Measurements from ENCODE around the gene DCC.

The DCC gene

GRCh38 chr18:52897611-52898484 is 557.9 kb downstream of the DCC start:
- no peaks in the 10 kb centered on the region for H3K27me3 ChIP-seq (ENCODE audit: control insufficient read depth in 2 of 2, insufficient read depth in 2 of 2, low read length in 2 of 2)
- no peaks in the 10 kb centered on the region for H3K36me3 ChIP-seq (ENCODE audit: control insufficient read depth in 2 of 2, insufficient read depth in 2 of 2, low read length in 2 of 2)
- no peak overlapping the region for H3K9ac ChIP-seq (ENCODE audit: low read depth in 1 of 2, low read length in 2 of 2)
- peaks cover 0 to 3% of the 10 kb centered on the region in 2 donors for H3K4me1 ChIP-seq (ENCODE audit: control insufficient read depth in 2 of 2, insufficient read depth in 2 of 2, low read length in 2 of 2)
- H3K27ac ChIP-seq (ENCODE audit: low read depth in 2 of 2, low read length in 2 of 2), result no peak overlapping the region
- H3K4me3 ChIP-seq (ENCODE audit: low read length in 2 of 2), result no peak overlapping the region
- H3K9me3 ChIP-seq (ENCODE audit: control insufficient read depth in 2 of 2, low read length in 2 of 2), result no peaks in the 10 kb centered on the region

DNA sequence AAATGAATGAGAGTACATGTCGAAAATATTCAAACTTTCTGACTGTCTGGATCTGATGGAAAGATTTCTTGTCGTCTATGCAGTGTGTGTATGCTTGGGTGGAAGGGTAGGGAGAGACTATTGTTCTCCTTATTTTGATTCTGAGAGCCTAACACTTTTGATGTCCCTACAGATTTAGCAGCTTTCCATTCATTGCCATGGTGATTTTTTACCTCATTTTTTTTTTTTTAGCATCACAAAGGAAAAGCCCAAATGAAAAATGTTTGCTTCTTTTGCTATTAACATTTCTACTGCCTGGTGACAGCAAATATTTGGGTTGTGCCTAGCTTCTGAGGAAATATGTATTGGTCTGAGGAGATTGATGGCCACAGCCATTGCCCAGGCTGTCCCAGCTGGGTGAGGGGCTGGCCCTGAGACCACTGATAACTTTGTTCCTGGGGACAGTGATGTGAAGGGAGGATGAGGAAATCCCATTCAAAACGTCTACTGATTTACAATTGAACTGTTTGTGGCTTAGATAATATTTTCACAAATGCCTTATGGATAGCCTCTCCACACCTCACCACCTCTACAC is 558.6 kb downstream of the DCC start:
- Histone ChIP-seq H3K4me3 (ENCODE audit: low read length in 2 of 2) (no peak overlapping the region), H3K27me3 (ENCODE audit: control insufficient read depth in 2 of 2, insufficient read depth in 2 of 2, low read length in 2 of 2) (no peaks in the 10 kb centered on the region), H3K9ac (ENCODE audit: low read depth in 1 of 2, low read length in 2 of 2) (no peak overlapping the region), H3K4me1 (ENCODE audit: control insufficient read depth in 2 of 2, insufficient read depth in 2 of 2, low read length in 2 of 2) (peaks cover 0 to 3% of the 10 kb centered on the region in 2 donors), H3K36me3 (ENCODE audit: control insufficient read depth in 2 of 2, insufficient read depth in 2 of 2, low read length in 2 of 2) (no peaks in the 10 kb centered on the region), H3K9me3 (ENCODE audit: control insufficient read depth in 2 of 2, low read length in 2 of 2) (no peaks in the 10 kb centered on the region), H3K27ac (ENCODE audit: low read depth in 2 of 2, low read length in 2 of 2) (no peak overlapping the region)

- Histone ChIP-seq H3K27ac (ENCODE audit: low read depth in 2 of 2, low read length in 2 of 2) (no peak overlapping the region), H3K9me3 (ENCODE audit: control insufficient read depth in 2 of 2, low read length in 2 of 2) (no peaks in the 10 kb centered on the region), H3K27me3 (ENCODE audit: control insufficient read depth in 2 of 2, insufficient read depth in 2 of 2, low read length in 2 of 2) (no peaks in the 10 kb centered on the region), H3K4me1 (ENCODE audit: control insufficient read depth in 2 of 2, insufficient read depth in 2 of 2, low read length in 2 of 2) (peaks cover 0 to 3% of the 10 kb centered on the region in 2 donors), H3K4me3 (ENCODE audit: low read length in 2 of 2) (no peak overlapping the region), H3K36me3 (ENCODE audit: control insufficient read depth in 2 of 2, insufficient read depth in 2 of 2, low read length in 2 of 2) (no peaks in the 10 kb centered on the region), H3K9ac (ENCODE audit: low read depth in 1 of 2, low read length in 2 of 2) (no peak overlapping the region)
These were observed 562.2 kb downstream of the DCC start for GRCh38 chr18:52902188-52902587.

DNA sequence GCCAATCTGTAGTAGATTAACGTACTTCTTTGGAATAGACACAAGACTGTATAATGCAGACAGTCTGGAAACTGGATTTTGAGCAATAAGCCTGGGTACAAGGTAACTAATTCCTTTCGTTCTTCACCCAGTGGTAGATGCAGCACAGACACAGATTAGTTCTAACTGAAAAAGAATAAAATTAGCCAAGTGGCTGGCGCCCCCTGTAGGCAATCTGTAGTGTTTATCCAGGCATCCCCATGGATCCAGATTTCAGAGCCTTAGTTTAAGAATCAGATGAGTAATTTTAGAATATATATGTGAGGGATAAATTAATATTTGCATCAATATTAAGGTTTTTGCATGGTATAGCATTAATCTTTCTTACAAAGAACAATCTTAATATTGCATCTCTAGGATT is 563.9 kb downstream of the DCC start:
- Histone ChIP-seq H3K36me3 (ENCODE audit: control insufficient read depth in 2 of 2, insufficient read depth in 2 of 2, low read length in 2 of 2) (no peaks in the 10 kb centered on the region), H3K9ac (ENCODE audit: low read depth in 1 of 2, low read length in 2 of 2) (no peak overlapping the region), H3K4me1 (ENCODE audit: control insufficient read depth in 2 of 2, insufficient read depth in 2 of 2, low read length in 2 of 2) (peaks cover 0 to 3% of the 10 kb centered on the region in 2 donors), H3K27me3 (ENCODE audit: control insufficient read depth in 2 of 2, insufficient read depth in 2 of 2, low read length in 2 of 2) (no peaks in the 10 kb centered on the region), H3K9me3 (ENCODE audit: control insufficient read depth in 2 of 2, low read length in 2 of 2) (no peaks in the 10 kb centered on the region), H3K4me3 (ENCODE audit: low read length in 2 of 2) (no peak overlapping the region), H3K27ac (ENCODE audit: low read depth in 2 of 2, low read length in 2 of 2) (no peak overlapping the region)

GRCh38 chr18:52907543-52908308 is 567.7 kb downstream of the DCC start:
- Histone ChIP-seq H3K27ac (ENCODE audit: low read depth in 2 of 2, low read length in 2 of 2) (no peak overlapping the region), H3K36me3 (ENCODE audit: control insufficient read depth in 2 of 2, insufficient read depth in 2 of 2, low read length in 2 of 2) (no peaks in the 10 kb centered on the region), H3K4me1 (ENCODE audit: control insufficient read depth in 2 of 2, insufficient read depth in 2 of 2, low read length in 2 of 2) (no peaks in the 10 kb centered on the region), H3K9ac (ENCODE audit: low read depth in 1 of 2, low read length in 2 of 2) (no peak overlapping the region), H3K9me3 (ENCODE audit: control insufficient read depth in 2 of 2, low read length in 2 of 2) (no peaks in the 10 kb centered on the region), H3K4me3 (ENCODE audit: low read length in 2 of 2) (no peak overlapping the region), H3K27me3 (ENCODE audit: control insufficient read depth in 2 of 2, insufficient read depth in 2 of 2, low read length in 2 of 2) (no peaks in the 10 kb centered on the region)

DNA sequence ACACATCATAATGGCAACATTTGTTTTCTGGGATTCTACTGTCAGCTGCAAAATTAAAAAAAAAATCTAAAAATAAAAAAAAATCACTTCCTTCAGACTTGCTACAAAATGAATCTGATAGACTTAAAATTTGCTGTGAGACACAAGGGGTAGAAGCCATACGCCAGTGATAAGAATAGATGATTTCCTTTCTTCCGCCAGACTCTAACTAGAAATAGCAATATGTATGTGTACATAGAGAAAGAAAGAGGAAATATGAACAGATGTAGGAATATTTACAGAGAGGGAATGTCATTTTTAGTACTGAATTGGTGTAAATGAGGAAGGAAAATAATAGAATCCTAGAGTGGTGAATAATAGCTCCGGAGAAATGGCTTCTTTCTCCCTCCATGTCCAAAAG is 574.2 kb downstream of the DCC start:
- no peaks in the 10 kb centered on the region for H3K27me3 ChIP-seq (ENCODE audit: control insufficient read depth in 2 of 2, insufficient read depth in 2 of 2, low read length in 2 of 2)
- H3K4me1 ChIP-seq (ENCODE audit: control insufficient read depth in 2 of 2, insufficient read depth in 2 of 2, low read length in 2 of 2), result peaks cover 0 to 5% of the 10 kb centered on the region in 2 donors
- no peak overlapping the region for H3K4me3 ChIP-seq (ENCODE audit: low read length in 2 of 2)

DNA sequence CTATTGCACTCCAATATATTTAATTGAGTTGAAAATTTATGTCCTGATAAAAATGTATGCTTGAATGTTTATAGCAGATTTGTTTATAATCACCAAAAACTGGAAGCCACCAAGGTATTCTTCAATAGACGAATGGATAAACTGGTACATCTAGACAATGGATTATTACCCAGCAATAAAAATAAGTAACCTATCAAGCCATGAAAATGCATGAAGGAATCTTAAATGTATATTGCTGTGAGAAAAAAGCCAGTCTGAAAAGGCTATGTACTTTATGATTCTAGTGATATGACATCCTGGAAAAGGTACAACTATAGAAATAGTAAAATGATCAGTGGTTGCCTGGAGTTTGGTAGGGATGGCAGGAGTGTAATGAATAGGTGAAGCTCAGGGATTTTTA is 580.7 kb downstream of the DCC start:
- peaks cover 0 to 5% of the 10 kb centered on the region in 2 donors for H3K4me1 ChIP-seq (ENCODE audit: control insufficient read depth in 2 of 2, insufficient read depth in 2 of 2, low read length in 2 of 2)
- H3K4me3 ChIP-seq (ENCODE audit: low read length in 2 of 2), result no peak overlapping the region
- no peaks in the 10 kb centered on the region for H3K9me3 ChIP-seq (ENCODE audit: control insufficient read depth in 2 of 2, low read length in 2 of 2)
- no peaks in the 10 kb centered on the region for H3K27me3 ChIP-seq (ENCODE audit: control insufficient read depth in 2 of 2, insufficient read depth in 2 of 2, low read length in 2 of 2)
- H3K36me3 ChIP-seq (ENCODE audit: control insufficient read depth in 2 of 2, insufficient read depth in 2 of 2, low read length in 2 of 2), result no peaks in the 10 kb centered on the region
- H3K9ac ChIP-seq (ENCODE audit: low read depth in 1 of 2, low read length in 2 of 2), result no peak overlapping the region
- no peak overlapping the region for H3K27ac ChIP-seq (ENCODE audit: low read depth in 2 of 2, low read length in 2 of 2)

More for the DNA sequence above, 574.2 kb downstream of the DCC start:
- Histone ChIP-seq H3K36me3 (ENCODE audit: control insufficient read depth in 2 of 2, insufficient read depth in 2 of 2, low read length in 2 of 2) (no peaks in the 10 kb centered on the region), H3K27ac (ENCODE audit: low read depth in 2 of 2, low read length in 2 of 2) (no peak overlapping the region), H3K9me3 (ENCODE audit: control insufficient read depth in 2 of 2, low read length in 2 of 2) (no peaks in the 10 kb centered on the region), H3K9ac (ENCODE audit: low read depth in 1 of 2, low read length in 2 of 2) (no peak overlapping the region)

GRCh38 chr18:52933356-52933755 is 593.4 kb downstream of the DCC start:
- H3K9ac ChIP-seq (ENCODE audit: low read depth in 1 of 2, low read length in 2 of 2), result no peak overlapping the region
- no peaks in the 10 kb centered on the region for H3K36me3 ChIP-seq (ENCODE audit: control insufficient read depth in 2 of 2, insufficient read depth in 2 of 2, low read length in 2 of 2)
- no peaks in the 10 kb centered on the region for H3K9me3 ChIP-seq (ENCODE audit: control insufficient read depth in 2 of 2, low read length in 2 of 2)
- no peak overlapping the region for H3K4me3 ChIP-seq (ENCODE audit: low read length in 2 of 2)
- no peaks in the 10 kb centered on the region for H3K4me1 ChIP-seq (ENCODE audit: control insufficient read depth in 2 of 2, insufficient read depth in 2 of 2, low read length in 2 of 2)
- H3K27ac ChIP-seq (ENCODE audit: low read depth in 2 of 2, low read length in 2 of 2), result no peak overlapping the region
- H3K27me3 ChIP-seq (ENCODE audit: control insufficient read depth in 2 of 2, insufficient read depth in 2 of 2, low read length in 2 of 2), result no peaks in the 10 kb centered on the region

- no peak overlapping the region for H3K9ac ChIP-seq (ENCODE audit: low read depth in 1 of 2, low read length in 2 of 2)
- no peaks in the 10 kb centered on the region for H3K27me3 ChIP-seq (ENCODE audit: control insufficient read depth in 2 of 2, insufficient read depth in 2 of 2, low read length in 2 of 2)
- no peaks in the 10 kb centered on the region for H3K9me3 ChIP-seq (ENCODE audit: control insufficient read depth in 2 of 2, low read length in 2 of 2)
- H3K4me3 ChIP-seq (ENCODE audit: low read length in 2 of 2), result no peak overlapping the region
- no peaks in the 10 kb centered on the region for H3K36me3 ChIP-seq (ENCODE audit: control insufficient read depth in 2 of 2, insufficient read depth in 2 of 2, low read length in 2 of 2)
- no peak overlapping the region for H3K27ac ChIP-seq (ENCODE audit: low read depth in 2 of 2, low read length in 2 of 2)
- H3K4me1 ChIP-seq (ENCODE audit: control insufficient read depth in 2 of 2, insufficient read depth in 2 of 2, low read length in 2 of 2), result no peaks in the 10 kb centered on the region
These were observed 596.9 kb downstream of the DCC start for GRCh38 chr18:52936931-52937330.

DNA sequence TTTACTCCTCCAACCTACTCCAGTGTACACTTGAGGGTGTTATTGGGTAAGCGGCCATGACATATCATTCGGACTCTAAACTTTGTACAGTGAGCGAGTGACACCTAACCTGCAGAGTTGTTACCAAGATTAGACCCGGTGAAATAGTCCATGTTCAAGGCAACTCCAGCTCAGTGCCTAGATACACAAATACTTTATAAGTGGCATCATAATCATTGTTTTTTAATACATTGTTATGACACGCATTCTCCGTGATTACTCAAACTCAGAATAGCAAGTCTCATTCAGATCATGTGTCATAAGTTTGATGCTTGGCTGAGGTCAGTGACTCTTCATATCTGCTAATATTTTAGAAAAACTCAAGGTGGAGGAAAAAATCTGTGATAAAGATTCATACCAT is 597.8 kb downstream of the DCC start:
- Histone ChIP-seq H3K27me3 (ENCODE audit: control insufficient read depth in 2 of 2, insufficient read depth in 2 of 2, low read length in 2 of 2) (no peaks in the 10 kb centered on the region), H3K27ac (ENCODE audit: low read depth in 2 of 2, low read length in 2 of 2) (no peak overlapping the region), H3K9ac (ENCODE audit: low read depth in 1 of 2, low read length in 2 of 2) (no peak overlapping the region), H3K4me3 (ENCODE audit: low read length in 2 of 2) (no peak overlapping the region), H3K36me3 (ENCODE audit: control insufficient read depth in 2 of 2, insufficient read depth in 2 of 2, low read length in 2 of 2) (no peaks in the 10 kb centered on the region), H3K9me3 (ENCODE audit: control insufficient read depth in 2 of 2, low read length in 2 of 2) (no peaks in the 10 kb centered on the region), H3K4me1 (ENCODE audit: control insufficient read depth in 2 of 2, insufficient read depth in 2 of 2, low read length in 2 of 2) (no peaks in the 10 kb centered on the region)
